DND-41 (cell line): Measurements from ENCODE around the gene ARHGEF7.

Experiments
- CTCF ChIP-seq: IDR thresholded peaks from 2 replicates; pipeline ENCODE4 v1.5.1; 2012; ENCODE audit warnings: borderline replicate concordance, low read length, moderate library complexity, mild to moderate bottlenecking; ENCODE audit not compliant: poor library complexity, severe bottlenecking; ENCODE audit errors: extremely low read depth
- EZH2 ChIP-seq: IDR thresholded peaks from 3 replicates; pipeline ENCODE4 v1.6.1; 2012; ENCODE audit warnings: borderline replicate concordance, low read depth, mild to moderate bottlenecking, moderate library complexity, low read length, inconsistent platforms; ENCODE audit not compliant: severe bottlenecking

- TF ChIP-seq CTCF (no peak), EZH2 (no peak)
These were observed 126.1 kb downstream of the ARHGEF7 start for GRCh38 chr13:111241006-111241755.
